ENCODE data around the gene PLA2G4A.
"Not testable (repeated sequence)": the region's sequence is repeated elsewhere in the genome, so short reads cannot be mapped to it uniquely, and the experiment has no call there.

The PLA2G4A gene

DNA sequence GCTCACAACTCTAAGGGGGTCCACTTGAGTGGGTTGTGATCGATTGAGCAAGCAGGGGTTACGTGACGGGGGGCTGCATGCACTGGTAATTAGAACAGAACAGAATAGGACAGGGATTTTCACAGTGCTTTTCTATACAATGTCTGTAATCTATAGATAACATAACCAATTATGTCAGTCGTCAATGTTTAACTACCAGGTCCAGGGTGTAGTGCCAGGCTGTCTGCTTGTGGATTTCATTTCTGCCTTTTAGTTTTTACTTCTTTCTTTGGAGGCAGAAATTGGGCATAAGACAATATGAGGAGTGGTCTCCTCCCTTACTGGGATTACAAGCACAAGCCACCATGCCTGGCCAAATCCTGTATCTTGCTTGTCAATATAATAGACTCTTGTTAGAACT is 94.1 kb downstream of the PLA2G4A start:
- not testable (repeated sequence) for DNase-seq (ENCODE audit: low spot score)

GRCh38 chr1:186923486-186923885 is 94.7 kb downstream of the PLA2G4A start:
- no peak for DNase-seq (ENCODE audit: low spot score)

DNA sequence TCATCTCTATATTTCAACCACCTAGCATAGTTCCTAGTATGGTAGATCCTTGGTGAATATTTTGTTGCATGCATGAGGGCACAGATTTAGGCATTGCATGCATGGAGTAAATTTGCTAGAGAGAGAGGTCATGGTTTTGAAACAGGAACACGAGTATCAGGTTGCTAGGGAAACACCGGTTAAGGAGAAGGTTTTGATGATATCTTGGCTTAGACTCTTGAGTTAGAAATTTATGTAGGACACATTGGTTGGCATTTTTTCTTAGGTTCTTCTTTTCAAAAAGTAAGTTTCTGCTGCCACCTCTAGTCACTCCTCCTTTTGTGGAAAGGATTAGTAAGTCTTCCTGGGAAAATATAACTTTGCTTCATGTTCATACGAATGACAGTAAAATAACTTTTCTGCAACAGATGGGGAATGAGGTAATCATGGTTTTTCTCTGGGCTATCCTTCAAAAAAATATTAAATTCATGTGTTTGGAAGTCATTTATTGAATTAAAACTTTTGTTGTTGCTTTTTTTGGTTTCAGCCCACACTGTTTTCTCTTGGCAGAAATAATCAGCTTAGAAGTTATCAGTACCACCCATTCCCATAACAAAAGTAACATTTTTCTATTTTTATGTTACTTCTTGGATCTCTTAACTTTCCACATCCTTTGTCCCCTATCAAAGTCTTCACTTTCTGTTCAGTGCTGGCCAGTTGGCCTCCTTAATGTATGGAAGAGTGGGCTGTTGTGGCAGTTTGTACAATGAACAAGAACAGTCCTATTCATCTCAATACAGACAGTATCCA is 97.3 kb downstream of the PLA2G4A start:
- no peak for DNase-seq (ENCODE audit: low spot score)

GRCh38 chr1:186927884-186928283 is 99.1 kb downstream of the PLA2G4A start:
- no peak for DNase-seq (ENCODE audit: low spot score)

DNA sequence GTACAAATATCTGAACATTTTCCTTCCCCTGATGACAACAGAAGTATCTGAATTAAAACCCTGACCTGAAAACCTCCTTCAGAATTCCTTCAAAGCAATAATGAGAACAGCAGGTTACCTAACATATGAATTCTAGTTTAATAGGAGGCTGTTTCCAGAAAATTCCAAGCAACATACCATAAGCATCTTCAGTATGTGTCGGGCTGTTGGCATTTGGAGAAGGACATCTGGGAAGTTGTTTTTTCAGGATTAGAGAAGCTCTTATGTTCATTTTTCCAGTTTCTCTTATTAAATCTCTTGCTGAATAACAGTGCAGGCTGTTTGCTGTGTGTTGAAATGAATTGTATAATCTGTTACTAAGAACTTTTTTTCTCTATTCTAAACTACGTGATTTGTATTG is 101.5 kb downstream of the PLA2G4A start:
- no peak for DNase-seq (ENCODE audit: low spot score)

DNA sequence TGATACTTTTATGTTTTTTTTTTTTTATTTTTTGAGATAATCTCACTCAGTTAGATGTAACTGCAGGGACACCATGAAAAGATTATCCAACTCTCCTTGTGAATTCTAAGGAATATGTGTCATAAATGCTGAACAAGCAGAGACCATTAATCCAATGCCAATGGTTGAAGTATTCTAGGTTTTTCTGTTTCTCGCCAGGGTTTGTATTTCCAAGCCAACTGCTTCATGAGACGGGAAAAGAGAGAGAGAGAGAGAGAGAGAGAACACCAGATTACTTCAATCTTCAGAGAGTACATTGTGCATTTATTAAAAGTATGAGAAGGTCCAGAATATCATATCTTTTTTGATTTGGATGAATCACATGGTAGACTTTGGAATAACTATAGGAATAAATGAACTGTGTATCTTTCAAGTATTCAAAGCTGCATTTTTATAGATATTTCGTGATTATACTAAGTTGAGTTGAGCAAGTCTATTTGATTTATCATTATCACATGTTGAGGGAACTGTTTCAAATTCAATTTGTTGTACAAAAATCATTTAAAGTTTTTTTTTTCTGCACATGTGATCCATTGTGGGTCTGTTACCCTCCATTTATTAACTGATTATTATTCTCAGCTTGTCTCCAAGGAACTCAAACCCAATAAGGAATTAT is 108.4 kb downstream of the PLA2G4A start:
- DNase-seq (ENCODE audit: low spot score): no peak

- no peak for DNase-seq (ENCODE audit: low spot score)
Observed at GRCh38 chr1:186943891-186944686, 115.3 kb downstream of the PLA2G4A start.

DNA sequence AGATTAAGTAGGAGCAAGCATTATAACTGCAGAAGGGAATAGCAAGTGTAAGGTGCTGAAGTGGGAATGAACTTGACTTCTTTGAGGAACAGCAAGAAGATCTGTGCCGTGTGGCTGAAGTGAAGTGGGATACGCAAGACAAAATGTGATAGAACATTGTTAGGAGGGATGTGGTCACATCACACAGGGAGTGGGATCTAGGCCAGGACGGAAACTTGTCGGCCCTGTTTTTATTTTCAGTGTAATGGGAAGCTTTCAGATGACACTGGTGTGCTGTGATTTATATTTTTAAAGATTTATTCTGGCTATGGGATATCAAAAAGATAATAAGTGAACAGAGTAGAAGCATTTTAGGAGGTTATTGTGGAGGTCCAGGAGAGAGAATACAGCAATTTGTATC is 116.4 kb downstream of the PLA2G4A start:
- DNase-seq (ENCODE audit: low spot score): no peak

DNA sequence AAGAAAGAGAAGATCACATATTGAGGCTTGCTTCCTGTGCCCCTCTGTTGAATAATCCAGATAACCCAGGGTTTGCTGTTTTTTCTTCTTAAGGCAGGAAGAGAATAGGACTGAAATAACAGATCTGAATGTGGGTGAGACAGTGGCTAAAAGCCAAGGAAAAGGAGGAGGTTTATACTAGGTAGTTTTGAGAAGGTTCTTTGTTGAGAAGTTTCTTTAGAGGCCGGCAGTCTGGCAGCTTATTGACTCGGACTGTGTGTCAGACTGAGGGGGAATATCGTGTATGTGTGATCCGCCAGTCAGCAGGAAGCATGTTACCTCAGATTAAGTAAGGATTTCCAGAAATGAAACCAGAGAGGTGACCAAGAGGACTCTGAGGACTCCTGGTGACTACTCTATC is 119.8 kb downstream of the PLA2G4A start:
- DNase-seq (ENCODE audit: low spot score): no peak

DNA sequence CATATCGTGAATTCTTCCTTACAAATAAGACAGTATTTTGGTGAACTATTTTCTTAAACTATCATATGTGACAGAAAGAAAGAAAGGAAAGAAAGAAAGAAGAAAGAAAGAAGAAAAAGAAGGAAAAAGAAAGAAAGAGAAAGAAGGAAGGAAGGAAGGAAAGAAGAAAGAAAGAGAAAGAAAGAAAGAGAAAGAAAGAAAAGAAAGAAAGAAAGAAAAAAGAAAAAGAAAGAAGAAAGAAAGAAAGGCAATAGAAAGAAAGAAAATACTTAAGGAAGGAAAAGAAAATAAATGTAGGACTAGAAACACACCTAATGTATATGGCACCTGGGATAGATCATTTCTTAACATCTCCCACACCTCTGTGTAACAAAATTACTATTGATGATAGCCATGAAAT is 120.4 kb downstream of the PLA2G4A start:
- DNase-seq (ENCODE audit: low spot score): no peak

DNA sequence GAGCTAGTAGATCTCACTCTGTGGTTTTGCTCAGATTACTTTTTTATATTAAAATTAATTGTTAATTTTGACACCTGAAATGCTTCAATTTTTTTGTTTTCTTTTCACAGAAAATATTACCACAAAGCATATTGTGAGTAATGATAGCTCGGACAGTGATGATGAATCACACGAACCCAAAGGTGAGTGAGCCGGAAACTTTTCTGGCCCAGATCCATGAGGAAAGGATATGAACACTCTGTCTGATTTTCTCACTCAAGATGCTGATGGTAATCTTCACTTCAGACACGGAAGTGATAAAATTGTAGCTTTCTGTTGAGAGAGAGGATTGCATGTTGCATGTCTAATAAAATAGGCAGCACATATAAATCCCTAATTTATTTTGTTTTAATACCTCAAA is 121.8 kb downstream of the PLA2G4A start:
- no peak for DNase-seq (ENCODE audit: low spot score)

DNA sequence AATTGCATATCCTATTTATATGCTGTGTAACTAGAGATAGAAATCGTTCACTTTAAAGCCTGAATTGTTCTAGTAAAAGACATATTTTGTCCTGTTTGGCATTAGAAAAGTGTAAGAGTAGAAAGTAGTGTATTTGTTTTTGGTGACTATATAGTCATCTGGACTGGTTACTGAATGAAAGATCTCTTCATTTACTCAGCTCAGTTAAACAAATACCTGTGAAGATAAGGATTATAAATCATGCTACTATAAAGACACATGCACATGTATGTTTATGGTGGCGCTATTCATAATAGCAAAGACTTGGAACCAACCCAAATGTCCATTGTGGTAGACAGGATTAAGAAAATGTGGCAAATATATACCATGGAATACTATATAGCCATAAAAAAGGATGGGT is 125.1 kb downstream of the PLA2G4A start:
- no peak for DNase-seq (ENCODE audit: low spot score)

DNA sequence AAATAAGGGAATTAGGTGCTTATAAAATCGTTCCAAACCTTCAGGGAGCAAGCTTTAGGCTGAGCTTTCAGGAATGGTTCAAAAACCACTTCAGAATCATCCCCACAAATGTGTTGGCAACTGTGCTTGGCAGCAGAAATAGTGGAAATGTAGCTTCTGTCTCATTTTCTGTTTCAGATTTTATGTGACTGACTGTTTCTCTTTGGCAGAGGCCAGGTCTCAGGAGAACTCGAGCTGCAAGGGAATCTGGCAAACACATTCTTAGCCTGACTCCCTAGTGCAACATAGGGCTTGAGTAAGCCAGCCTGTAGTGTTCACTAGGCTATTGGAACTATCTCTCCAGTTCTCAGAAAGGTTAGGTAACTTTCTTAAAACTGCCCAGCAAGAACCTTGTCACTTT is 128.6 kb downstream of the PLA2G4A start:
- DNase-seq (ENCODE audit: low spot score): no peak

DNA sequence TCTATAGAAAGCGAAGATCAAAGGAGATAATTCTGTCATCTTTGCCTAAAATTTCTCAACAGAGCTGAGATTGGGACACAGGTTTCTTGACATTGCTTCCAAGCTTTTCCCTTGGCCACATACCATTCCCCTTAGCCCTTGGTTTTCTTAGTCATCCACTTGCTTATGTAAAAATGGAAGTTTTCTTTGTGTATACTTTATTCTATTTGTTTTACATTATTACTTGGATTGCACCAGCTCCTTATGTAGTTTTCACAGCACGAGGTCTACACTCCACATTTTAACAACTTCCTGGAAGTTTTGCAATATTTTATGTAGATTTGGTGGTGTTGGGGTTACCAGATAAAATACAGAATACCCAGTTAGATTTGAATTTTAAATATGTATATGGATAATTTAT is 129.8 kb downstream of the PLA2G4A start:
- DNase-seq (ENCODE audit: low spot score): no peak

GRCh38 chr1:186960861-186961260 is 132.1 kb downstream of the PLA2G4A start:
- DNase-seq (ENCODE audit: low spot score): no peak

- DNase-seq (ENCODE audit: low spot score): no peak
Observed at GRCh38 chr1:186965847-186966246, 137.1 kb downstream of the PLA2G4A start.

DNA sequence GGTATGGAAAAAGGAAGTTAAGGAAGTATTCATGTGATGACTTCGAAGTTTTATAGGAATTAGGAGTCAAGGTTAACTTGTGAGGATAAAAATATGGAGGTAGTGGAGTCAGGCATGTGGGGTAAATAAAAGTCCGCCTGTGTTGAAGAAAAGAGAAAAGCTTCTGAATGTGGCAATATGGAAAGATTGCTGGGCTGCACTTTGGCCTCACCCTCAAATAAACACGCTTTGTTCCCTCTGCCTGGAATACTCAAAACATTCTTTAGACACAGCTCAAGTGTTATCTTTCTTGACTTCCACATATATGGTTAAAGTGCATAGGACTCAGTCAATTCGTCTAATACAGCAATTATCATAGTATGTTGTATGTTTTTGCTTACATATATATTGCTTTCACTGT is 137.7 kb downstream of the PLA2G4A start:
- DNase-seq (ENCODE audit: low spot score): no peak

DNA sequence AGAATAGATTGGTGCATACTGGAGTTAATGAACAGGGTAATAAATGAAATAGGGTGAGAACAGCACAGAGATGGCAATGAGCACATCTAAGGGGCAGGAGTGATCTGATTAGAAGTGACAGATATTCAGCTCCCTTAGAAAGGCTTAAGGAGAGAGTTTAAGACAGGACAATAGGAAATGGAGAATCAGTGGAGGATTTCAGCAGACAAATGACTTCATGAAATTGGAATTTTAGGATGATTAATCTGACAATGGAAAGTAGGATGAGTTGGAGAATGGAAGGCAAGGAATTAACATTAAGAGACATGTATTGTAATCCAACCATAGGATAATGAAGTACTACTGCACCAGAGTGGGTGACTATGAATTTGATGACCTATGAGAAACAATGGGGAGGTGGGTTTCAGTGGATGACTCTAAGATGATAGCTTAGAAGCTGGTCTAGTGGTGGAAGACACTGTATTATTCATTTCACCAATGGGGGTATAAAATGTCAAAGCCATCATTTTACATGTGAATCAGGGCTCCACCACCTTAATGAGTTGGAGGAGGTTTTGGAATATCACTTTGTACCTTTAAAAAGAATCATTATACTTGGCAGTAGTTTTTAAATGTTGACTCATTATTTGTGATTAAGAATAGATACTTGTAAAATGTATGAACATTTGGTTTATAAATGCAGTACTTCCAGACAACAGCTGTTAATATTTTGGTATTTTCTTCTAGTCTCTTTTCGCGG is 139.1 kb downstream of the PLA2G4A start:
- DNase-seq (ENCODE audit: low spot score): no peak

DNA sequence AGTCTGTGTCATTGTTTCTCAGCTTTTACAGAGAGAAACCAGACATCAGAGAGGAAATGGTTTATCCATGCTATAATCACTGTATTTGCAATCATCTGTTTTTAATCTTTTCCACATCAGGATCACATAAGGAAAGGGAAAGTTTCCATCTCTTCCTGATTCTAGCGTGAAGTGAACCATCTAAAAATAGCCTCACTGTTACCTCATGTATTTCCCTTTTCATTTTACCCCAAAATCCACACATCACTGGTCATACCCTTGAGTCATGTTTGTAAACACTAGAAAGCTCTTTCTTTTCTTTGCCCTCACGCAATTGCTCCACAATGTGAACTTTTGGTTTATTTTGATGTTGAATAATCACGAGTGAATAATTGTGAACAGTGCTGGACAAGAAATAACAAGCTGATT is 146.0 kb downstream of the PLA2G4A start:
- DNase-seq (ENCODE audit: low spot score): no peak

DNA sequence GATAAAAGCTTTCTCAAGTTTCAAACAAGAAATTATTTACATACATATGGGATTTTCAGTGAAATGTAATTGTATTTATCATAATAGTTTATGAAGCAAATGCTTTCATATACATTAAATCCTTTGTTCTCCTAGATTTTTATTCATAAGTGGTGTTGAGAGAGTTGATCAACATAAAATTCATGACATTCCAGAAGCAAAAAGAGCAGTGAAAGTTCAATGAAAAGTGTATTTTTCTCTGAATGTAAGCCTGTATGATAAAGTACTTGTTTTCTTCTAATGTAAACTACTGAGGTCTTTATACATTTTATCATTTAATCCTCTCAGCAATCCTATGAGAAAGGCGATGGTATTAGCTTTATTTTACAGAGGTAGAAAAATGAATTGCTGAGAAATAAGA is 146.5 kb downstream of the PLA2G4A start:
- DNase-seq (ENCODE audit: low spot score): no peak

- no peak for DNase-seq (ENCODE audit: low spot score)
Observed at GRCh38 chr1:186976700-186977099, 148.0 kb downstream of the PLA2G4A start.

GRCh38 chr1:186977266-186977957 is 148.7 kb downstream of the PLA2G4A start:
- no peak for DNase-seq (ENCODE audit: low spot score)

All from CD4-positive, alpha-beta T cell treated with Interleukin-15 for 4 hours (primary cell).